H1 (cell line): Measurements from ENCODE around the gene RBM19. TPM values are rescaled to one million over a fixed set of nuclear protein-coding genes. Genes with fewer than 3 reads are reported as not detected.

Source experiments
- CTCF ChIA-PET: fragments of 300-600 bp; sonication (Branson Sonifier 250); formaldehyde crosslinking; loops from one replicate; lab custom pipeline; 2021; ENCODE audit not compliant: partially characterized antibody; lab: Charles Lee
- POLR2A ChIA-PET: fragments of 300-600 bp; sonication (Branson Sonifier 250); formaldehyde crosslinking; loops from one replicate; lab custom pipeline; 2021; ENCODE audit warnings: inconsistent platforms; ENCODE audit not compliant: partially characterized antibody; lab: Charles Lee
- DNase-seq, 2 experiments: peaks; one replicate each; pipeline versions ENCODE4 v3.0.0 to v3.0.0-alpha.2; 2010 to 2022; ENCODE audit warnings: low spot score in 2 of 2, low read depth in 1 of 2, mixed read lengths in 1 of 2
- FAIRE-seq: peaks from 2 replicates; lab custom pipeline; 2011; peaks lifted over from hg19 to GRCh38; lab: Jason Lieb, UNC
- H2AFZ ChIP-seq: 2 replicates; pipeline ENCODE4 v1.8.1; 2012; ENCODE audit warnings: low read length, inconsistent platforms
- H2AK5ac ChIP-seq: 2 replicates; pipeline ENCODE4 v1.6.1; 2013; ENCODE audit warnings: low read depth, low read length
- H2BK120ac ChIP-seq: replicated peaks from 2 replicates; pipeline ENCODE3; 2013; ENCODE audit warnings: low read depth, low read length, inconsistent platforms
- H2BK12ac ChIP-seq: 2 replicates; pipeline ENCODE4 v1.6.1; 2013; ENCODE audit warnings: low read depth, low read length
- H2BK15ac ChIP-seq: 2 replicates; pipeline ENCODE4 v1.6.1; 2013; ENCODE audit warnings: low read length
- H2BK20ac ChIP-seq: 2 replicates; pipeline ENCODE4 v1.6.1; 2013; ENCODE audit warnings: low read length
- H2BK5ac ChIP-seq: 2 replicates; pipeline ENCODE4 v1.6.1; 2013; ENCODE audit warnings: low read depth, low read length
- H3K14ac ChIP-seq: 2 replicates; pipeline ENCODE4 v1.6.1; 2013; ENCODE audit warnings: inconsistent platforms; ENCODE audit not compliant: insufficient read length
- H3K18ac ChIP-seq: 2 replicates; pipeline ENCODE4 v1.6.1; 2013; ENCODE audit warnings: low read length; ENCODE audit errors: extremely low read depth
- H3K23ac ChIP-seq: 2 replicates; pipeline ENCODE4 v1.6.1; 2013; ENCODE audit warnings: inconsistent platforms; ENCODE audit not compliant: insufficient read length
- H3K23me2 ChIP-seq: 2 replicates; pipeline ENCODE4 v1.6.1; 2013; ENCODE audit warnings: low read depth, low read length
- H3K27ac ChIP-seq: 2 replicates; pipeline ENCODE4 v1.6.1; 2011; ENCODE audit warnings: low read depth, low read length, inconsistent platforms
- H3K27me3 ChIP-seq, 4 experiments: replicated peaks in 1 of 4; 1 replicate in 1 of 4; 2 replicates in 3 of 4; pipeline versions ENCODE4 v1.6.1 to v1.8.1; 2011 to 2013; ENCODE audit warnings: low read length in 3 of 4, mild to moderate bottlenecking in 3 of 4, inconsistent platforms in 2 of 4, mixed read lengths in 2 of 4, moderate library complexity in 1 of 4; ENCODE audit not compliant: control insufficient read depth in 3 of 4, insufficient read depth in 3 of 4; ENCODE audit errors: extremely low read depth in 1 of 4
- H3K36me3 ChIP-seq, 4 experiments: 2 replicates each; pipeline versions ENCODE4 v1.6.1 to v1.8.1; 2011 to 2013; ENCODE audit warnings: mild to moderate bottlenecking in 4 of 4, low read length in 3 of 4, moderate library complexity in 2 of 4, control low read depth in 1 of 4, inconsistent platforms in 1 of 4; ENCODE audit not compliant: insufficient read depth in 4 of 4, control insufficient read depth in 2 of 4
- H3K4ac ChIP-seq: replicated peaks from 2 replicates; pipeline ENCODE3; 2013; ENCODE audit warnings: low read length, low read depth, mixed read lengths, inconsistent platforms; ENCODE audit not compliant: insufficient read length
- H3K4me1 ChIP-seq, 4 experiments: replicated peaks in 1 of 4; 1 replicate in 1 of 4; 2 replicates in 3 of 4; pipeline versions ENCODE4 v1.6.1 to v1.8.1; 2011 to 2013; ENCODE audit warnings: low read length in 3 of 4, inconsistent platforms in 2 of 4, mixed read lengths in 1 of 4; ENCODE audit not compliant: insufficient read depth in 4 of 4, control insufficient read depth in 3 of 4
- H3K4me2 ChIP-seq, 2 experiments: 2 replicates each; pipeline versions ENCODE4 v1.6.1 to v1.8.1; 2011 to 2013; ENCODE audit warnings: low read depth in 2 of 2, low read length in 2 of 2, control low read depth in 1 of 2, inconsistent platforms in 1 of 2, mild to moderate bottlenecking in 1 of 2; ENCODE audit not compliant: insufficient read depth in 1 of 2
- H3K4me3 ChIP-seq, 4 experiments: fragments of 200-600, 300-600 bp in 1 of 4; sonication (generic), shearing (Covaris generic), sonication (Bioruptor Twin) in 1 of 4; 2 replicates each; pipeline versions ENCODE4 v1.5.1 to v1.8.1; 2011 to 2016; ENCODE audit warnings: low read length in 4 of 4, low read depth in 3 of 4, control low read depth in 2 of 4, inconsistent platforms in 2 of 4, mild to moderate bottlenecking in 2 of 4, mixed read lengths in 1 of 4, moderate library complexity in 1 of 4; ENCODE audit not compliant: insufficient read depth in 2 of 4; ENCODE audit errors: extremely low read depth in 1 of 4
- H3K56ac ChIP-seq: replicated peaks from 2 replicates; pipeline ENCODE3; 2013; ENCODE audit warnings: low read depth, mild to moderate bottlenecking, mixed read lengths, low read length, inconsistent platforms; ENCODE audit not compliant: insufficient read length
- H3K79me1 ChIP-seq: 2 replicates; pipeline ENCODE4 v1.6.1; 2013; ENCODE audit warnings: low read depth, low read length, control low read depth
- H3K79me2 ChIP-seq, 2 experiments: 2 replicates each; pipeline versions ENCODE4 v1.6.1 to v1.8.1; 2012 to 2013; ENCODE audit warnings: low read length in 2 of 2, mild to moderate bottlenecking in 2 of 2, inconsistent platforms in 1 of 2; ENCODE audit not compliant: insufficient read depth in 2 of 2, control insufficient read depth in 1 of 2
- H3K9ac ChIP-seq, 4 experiments: replicated peaks in 1 of 4; 1 replicate in 1 of 4; 2 replicates in 3 of 4; pipeline versions ENCODE4 v1.6.1 to v1.8.1; 2011 to 2013; ENCODE audit warnings: low read depth in 3 of 4, low read length in 3 of 4, control low read depth in 2 of 4, mild to moderate bottlenecking in 2 of 4, moderate library complexity in 2 of 4, inconsistent platforms in 1 of 4; ENCODE audit errors: extremely low read depth in 1 of 4
- H3K9me3 ChIP-seq, 2 experiments: 2 replicates each; pipeline versions ENCODE4 v1.6.1 to v1.8.1; 2012 to 2013; ENCODE audit warnings: mild to moderate bottlenecking in 2 of 2, moderate library complexity in 2 of 2, control low read depth in 1 of 2, inconsistent platforms in 1 of 2, low read depth in 1 of 2, low read length in 1 of 2, mixed read lengths in 1 of 2; ENCODE audit not compliant: insufficient read depth in 2 of 2
- H4K20me1 ChIP-seq, 2 experiments: replicated peaks in 1 of 2; 2 replicates each; pipeline versions ENCODE3 to v1.8.1; 2011 to 2013; ENCODE audit warnings: inconsistent platforms in 2 of 2, low read length in 2 of 2, mild to moderate bottlenecking in 1 of 2; ENCODE audit not compliant: insufficient read depth in 2 of 2, control insufficient read depth in 1 of 2
- H4K5ac ChIP-seq: 2 replicates; pipeline ENCODE4 v1.6.1; 2013; ENCODE audit warnings: low read length, low read depth, mixed read lengths, inconsistent platforms; ENCODE audit not compliant: insufficient read length
- H4K8ac ChIP-seq: 2 replicates; pipeline ENCODE4 v1.8.0; 2013; ENCODE audit warnings: mild to moderate bottlenecking, moderate library complexity, low read length, inconsistent platforms; ENCODE audit not compliant: insufficient read depth; ENCODE audit errors: extremely low read depth
- H4K91ac ChIP-seq: replicated peaks from 2 replicates; pipeline ENCODE3; 2013; ENCODE audit warnings: low read length, mixed read lengths, inconsistent platforms; ENCODE audit not compliant: insufficient read length
- CREB1 ChIP-seq: IDR thresholded peaks from 2 replicates; pipeline ENCODE4 v1.6.1; 2012; ENCODE audit warnings: inconsistent platforms
- GABPA ChIP-seq: IDR thresholded peaks from 2 replicates; pipeline ENCODE4 v1.6.1; 2011; ENCODE audit warnings: mild to moderate bottlenecking, low read length, moderate library complexity, borderline replicate concordance; ENCODE audit not compliant: insufficient read depth
- KDM1A ChIP-seq: fragments of 200-600, 300-600 bp; sonication (generic); IDR thresholded peaks from 2 replicates; pipeline ENCODE4 v1.7.1; 2016; ENCODE audit warnings: mild to moderate bottlenecking, low read length, borderline replicate concordance
- NANOG ChIP-seq: IDR thresholded peaks from 2 replicates; pipeline ENCODE4 v1.6.1; 2011; ENCODE audit warnings: low read length, low read depth, mild to moderate bottlenecking, inconsistent platforms; ENCODE audit not compliant: insufficient read depth, poor library complexity, severe bottlenecking
- RBBP5 ChIP-seq: IDR thresholded peaks from 2 replicates; pipeline ENCODE4 v1.7.1; 2012; ENCODE audit warnings: low read depth, mild to moderate bottlenecking, inconsistent platforms, low read length, moderate library complexity, borderline replicate concordance
- SIN3A ChIP-seq, 2 experiments: IDR thresholded peaks in 1 of 2; conservative IDR thresholded peaks in 1 of 2; 2 replicates each; pipeline ENCODE4 v1.6.1; 2011 to 2012; ENCODE audit warnings: low read length in 2 of 2, improper control_type of control experiment in 1 of 2, low read depth in 1 of 2, mild to moderate bottlenecking in 1 of 2
- TBP ChIP-seq: IDR thresholded peaks from 2 replicates; pipeline ENCODE4 v1.6.1; 2011; ENCODE audit warnings: low read depth, low read length, improper control_type of control experiment
- WGBS, 2 experiments: shearing (Covaris generic) in 1 of 2; methylation state at CpG; one replicate each; pipeline versions ENCODE4 v1.1.6 to v1.1.7; 2013 to 2015; ENCODE audit warnings: low lambda C conversion rate in 2 of 2, mixed read lengths in 2 of 2, inconsistent platforms in 1 of 2, low coverage in 1 of 2, missing lambda C conversion rate in 1 of 2; ENCODE audit not compliant: insufficient replicate concordance in 2 of 2, insufficient coverage in 1 of 2, insufficient read length in 1 of 2; ENCODE audit errors: extremely low coverage in 1 of 2, missing lambda C conversion rate in 1 of 2; 5-methylcytosine and 5-hydroxymethylcytosine counted together
- polyA plus RNA-seq, 7 experiments: library from polyadenylated mRNA; depleted of rRNA in 3 of 7; stranded (reverse) in 5 of 7; unstranded in 2 of 7; fragments of >200 nt in 5 of 7; fragments of 200-250 nt in 2 of 7; gene quantifications; 1 replicate in 5 of 7; 2 replicates in 1 of 7; 4 replicates in 1 of 7; pipeline versions ENCODE4 v1.2.1 to v1.2.3, GENCODE V29; 2011 to 2013; ENCODE audit warnings: missing spikeins in 2 of 7, mixed read lengths in 2 of 7
- total RNA-seq: library from RNA; stranded (reverse); fragmentation: NEBNext Ultra II Directional; extraction: Animal tissue kit (Norgen Biotek cat#: 25700); gene quantifications from 2 replicates; pipeline ENCODE4 v1.2.1, GENCODE V29; 2021

Gene RBM19
- total and polyA plus RNA-seq, 2 of the 8 experiments (the other 6 are each of a cell fraction or from before 2014, with no cell fraction given), result 23.4 to 61.9 TPM

DNA sequence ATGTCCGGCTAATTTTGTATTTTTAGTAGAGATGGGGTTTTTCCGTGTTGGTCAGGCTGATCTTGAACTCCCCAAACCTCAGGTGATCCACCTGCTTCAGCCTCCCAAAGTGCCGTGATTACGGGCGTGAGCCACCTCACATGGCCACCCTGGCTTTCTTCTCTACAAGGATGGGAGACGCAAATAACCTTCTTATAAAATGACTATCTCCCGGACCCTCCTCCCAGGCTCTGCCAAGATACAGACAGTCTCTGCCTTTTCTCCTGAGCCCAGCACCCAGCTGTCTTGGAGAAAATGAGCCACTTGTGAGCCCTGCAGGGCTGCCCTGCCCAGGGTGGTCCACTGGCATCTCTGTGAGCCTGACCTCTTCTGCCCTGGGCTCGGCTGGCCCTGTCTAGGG, 34.7 kb upstream of the RBM19 start:
- POLR2A ChIA-PET, result no interaction called here
- H3K27me3 ChIP-seq, result no peaks in the 10 kb centered on the region; a peak in 1 of 7 replicates
- no peak overlapping the region for H2AFZ ChIP-seq
- H4K20me1 ChIP-seq, result no peaks in the 10 kb centered on the region
- FAIRE-seq (no peak), DNase-seq (no peak)
- no peaks in the 10 kb centered on the region; the same call in 1 of the 2 replicates for H3K23me2 ChIP-seq
- H2BK120ac ChIP-seq, result no peak overlapping the region
- H3K79me2 ChIP-seq, result no peaks in the 10 kb centered on the region
- WGBS, 2 experiments, result 93% methylated on average over 8 of the region's 8 CpGs; no CpG with 5 or more reads in 1 of the 2 experiments
- H3K18ac ChIP-seq, result no peak overlapping the region
- H4K91ac ChIP-seq, result no peak overlapping the region
- H3K4me1 ChIP-seq, result no peaks in the 10 kb centered on the region
- TF ChIP-seq KDM1A (no peak), TBP (no peak), SIN3A (conservative IDR thresholded peaks at IDR 0.05 in 1 of 2, IDR thresholded peaks at IDR 0.05 in 1 of 2; ENCODE audit: low read depth in 1 of 2, low read length in 2 of 2) (no peak), RBBP5 (no peak), NANOG (no peak), CREB1 (no peak), GABPA (no peak)
- CTCF ChIA-PET, result interaction anchor here (2.0 kb wide), 1 partner anchor 20 kb away, joined by 7 read pairs; no protein-coding TSS in a partner anchor
- H3K36me3 ChIP-seq, result no peaks in the 10 kb centered on the region
- no peaks in the 10 kb centered on the region for H3K9me3 ChIP-seq
- no peaks in the 10 kb centered on the region for H3K79me1 ChIP-seq
- no peak overlapping the region for H3K4ac ChIP-seq
- no peak overlapping the region for H3K27ac ChIP-seq
- no peak overlapping the region for H2AK5ac ChIP-seq
- H2BK12ac ChIP-seq, result no peak overlapping the region
- no peak overlapping the region for H3K4me3 ChIP-seq
- no peak overlapping the region for H3K56ac ChIP-seq
- H2BK20ac ChIP-seq, result no peak overlapping the region
- H3K23ac ChIP-seq, result no peak overlapping the region
- H4K8ac ChIP-seq, result 0 out of 2 replicates have a peak overlapping the region, but pooled peaks have one; percentile 14
- H4K5ac ChIP-seq, result no peak overlapping the region
- no peak overlapping the region for H2BK5ac ChIP-seq
- no peak overlapping the region for H3K4me2 ChIP-seq
- H3K9ac ChIP-seq, result no peak overlapping the region
- no peak overlapping the region for H3K14ac ChIP-seq
- H2BK15ac ChIP-seq, result no peak overlapping the region
